Uterus (tissue), 2 donors: ENCODE measurements around the gene DNAJB1.

Experiments used
- CTCF ChIP-seq, 4 experiments: fragments of 200-600 bp in 2 of 4; fragments of 450-650 bp in 2 of 4; sonication (generic) in 2 of 4; IDR thresholded peaks; one replicate each; pipeline ENCODE4 v1.5.1; 2016 to 2019; ENCODE audit warnings: antibody characterized with exemption in 4 of 4, mild to moderate bottlenecking in 2 of 4, moderate library complexity in 1 of 4
- POLR2A ChIP-seq, 2 donors: fragments of 450-650 bp; IDR thresholded peaks; one replicate each; pipeline ENCODE4 v1.6.1; 2016; ENCODE audit warnings: antibody characterized with exemption in 2 of 2, mild to moderate bottlenecking in 1 of 2, moderate library complexity in 1 of 2

DNA sequence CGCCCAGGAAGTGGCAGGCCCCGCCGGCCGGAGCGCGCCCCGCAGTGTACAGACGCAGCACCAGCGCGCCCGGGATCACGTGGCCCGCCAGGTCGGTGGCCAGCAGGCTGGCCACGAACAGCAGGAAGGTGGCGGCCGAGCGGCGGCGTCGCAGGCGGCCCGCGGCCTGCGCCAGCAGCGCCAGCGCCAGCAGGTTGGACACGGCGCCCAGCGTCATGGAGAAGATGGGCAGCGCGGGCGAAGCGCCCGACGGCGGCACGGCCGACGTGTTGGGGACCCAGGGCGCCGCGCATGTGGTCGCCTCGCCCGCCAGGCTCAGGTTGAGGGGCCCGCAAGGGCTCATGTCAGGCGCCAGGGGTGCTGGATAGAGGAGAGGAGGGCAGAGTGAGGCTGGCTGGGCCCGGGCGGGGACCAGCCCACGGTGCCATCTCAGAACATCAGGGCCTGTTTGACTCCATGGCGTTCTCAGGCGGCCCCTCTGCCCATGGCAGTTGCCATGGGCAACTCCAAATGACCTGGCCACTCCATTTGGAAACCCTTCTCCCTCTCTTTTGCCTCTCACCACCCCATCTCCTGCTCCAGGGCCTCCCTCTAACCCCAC is 44.1 kb downstream of the DNAJB1 start:
- TF ChIP-seq POLR2A (IDR thresholded peaks at IDR 0.05) (no peak), CTCF (IDR thresholded peaks at IDR 0.05) (no peak)
